Measurements from ENCODE around the gene DOK3. TPM values are rescaled to one million over a fixed set of nuclear protein-coding genes. Genes with fewer than 3 reads are reported as not detected.

DOK3 gene
- polyA plus RNA-seq, 3 donors: 62.8 to 196 (median 98.3) TPM

DNA sequence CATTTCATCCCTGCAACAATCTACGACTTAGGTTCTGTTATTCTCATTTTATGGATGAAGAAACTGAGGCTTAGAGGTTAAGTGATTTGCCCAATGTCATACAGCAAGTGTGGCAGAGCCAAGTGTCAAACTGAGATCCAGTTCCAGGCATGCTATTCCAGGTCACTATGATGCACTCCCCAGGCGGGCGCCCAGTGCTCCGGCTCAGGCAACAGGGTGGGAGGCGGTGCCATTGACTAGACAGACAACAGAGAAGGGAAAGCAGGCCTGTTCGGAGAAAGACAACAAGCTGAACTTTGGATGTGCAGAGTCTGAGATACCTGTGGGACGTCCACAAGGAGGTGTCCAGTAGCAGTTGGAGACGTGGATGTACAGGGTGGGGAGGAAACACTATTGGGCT lies 18.0 kb upstream of the DOK3 start:
- peaks cover 56% of the 10 kb centered on the region for H4K20me1 ChIP-seq (ENCODE audit: insufficient read depth, low read length)
- no peak overlapping the region for H3K27ac ChIP-seq (ENCODE audit: low read depth in 1 of 2, low read length in 2 of 2)
- WGBS (ENCODE audit: insufficient coverage): 99% methylated on average over 7 of the region's 8 CpGs
- H3K4me3 Mint-ChIP-seq: no peak overlapping the region
- H3K79me2 ChIP-seq (ENCODE audit: insufficient read depth, low read length): no peaks in the 10 kb centered on the region
- H3K27me3 Mint-ChIP-seq (ENCODE audit: low read depth in 3 of 3): no peaks in the 10 kb centered on the region
- no peak overlapping the region for H3K27ac Mint-ChIP-seq
- TF ChIP-seq, protein P1, sequence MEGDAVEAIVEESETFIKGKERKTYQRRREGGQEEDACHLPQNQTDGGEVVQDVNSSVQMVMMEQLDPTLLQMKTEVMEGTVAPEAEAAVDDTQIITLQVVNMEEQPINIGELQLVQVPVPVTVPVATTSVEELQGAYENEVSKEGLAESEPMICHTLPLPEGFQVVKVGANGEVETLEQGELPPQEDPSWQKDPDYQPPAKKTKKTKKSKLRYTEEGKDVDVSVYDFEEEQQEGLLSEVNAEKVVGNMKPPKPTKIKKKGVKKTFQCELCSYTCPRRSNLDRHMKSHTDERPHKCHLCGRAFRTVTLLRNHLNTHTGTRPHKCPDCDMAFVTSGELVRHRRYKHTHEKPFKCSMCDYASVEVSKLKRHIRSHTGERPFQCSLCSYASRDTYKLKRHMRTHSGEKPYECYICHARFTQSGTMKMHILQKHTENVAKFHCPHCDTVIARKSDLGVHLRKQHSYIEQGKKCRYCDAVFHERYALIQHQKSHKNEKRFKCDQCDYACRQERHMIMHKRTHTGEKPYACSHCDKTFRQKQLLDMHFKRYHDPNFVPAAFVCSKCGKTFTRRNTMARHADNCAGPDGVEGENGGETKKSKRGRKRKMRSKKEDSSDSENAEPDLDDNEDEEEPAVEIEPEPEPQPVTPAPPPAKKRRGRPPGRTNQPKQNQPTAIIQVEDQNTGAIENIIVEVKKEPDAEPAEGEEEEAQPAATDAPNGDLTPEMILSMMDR (IDR thresholded peaks at IDR 0.05): no peak
- no peaks in the 10 kb centered on the region for H3K4me1 ChIP-seq (ENCODE audit: control insufficient read depth in 1 of 2, insufficient read depth in 2 of 2, low read length in 2 of 2)
- H3K4me3 ChIP-seq (replicated peaks in 1 of 3; ENCODE audit: low read depth in 2 of 3, low read length in 3 of 3): no peak overlapping the region
- no peaks in the 10 kb centered on the region for H3K9me3 ChIP-seq (replicated peaks in 1 of 2; ENCODE audit: control insufficient read depth in 1 of 2, insufficient read depth in 1 of 2, low read length in 2 of 2)
- peaks cover 42 to 52% of the 10 kb centered on the region in 2 donors for H3K36me3 Mint-ChIP-seq
- H3K9me3 Mint-ChIP-seq: no peaks in the 10 kb centered on the region
- no peak overlapping the region for H3K4me2 ChIP-seq (replicated peaks; ENCODE audit: extremely low read depth, low read length, poor library complexity, severe bottlenecking)
- H3K4me1 Mint-ChIP-seq: peaks cover 3% of the 10 kb centered on the region
- no peak for DNase-seq
- H3K27me3 ChIP-seq (ENCODE audit: control insufficient read depth in 2 of 2, insufficient read depth in 2 of 2, low read length in 2 of 2): no peaks in the 10 kb centered on the region
- no peak overlapping the region for H3K9ac ChIP-seq (ENCODE audit: insufficient read depth, low read length, poor library complexity, severe bottlenecking)
- H2AFZ ChIP-seq (ENCODE audit: insufficient read depth, low read depth, low read length, poor library complexity, severe bottlenecking): no peak overlapping the region
- H3K36me3 ChIP-seq (replicated peaks in 1 of 2; ENCODE audit: control insufficient read depth in 1 of 2, insufficient read depth in 2 of 2, low read length in 2 of 2): peaks cover 90 to 96% of the 10 kb centered on the region in 2 donors
- intact Hi-C loops (cut with micrococcal nuclease): no loop called here

DNA sequence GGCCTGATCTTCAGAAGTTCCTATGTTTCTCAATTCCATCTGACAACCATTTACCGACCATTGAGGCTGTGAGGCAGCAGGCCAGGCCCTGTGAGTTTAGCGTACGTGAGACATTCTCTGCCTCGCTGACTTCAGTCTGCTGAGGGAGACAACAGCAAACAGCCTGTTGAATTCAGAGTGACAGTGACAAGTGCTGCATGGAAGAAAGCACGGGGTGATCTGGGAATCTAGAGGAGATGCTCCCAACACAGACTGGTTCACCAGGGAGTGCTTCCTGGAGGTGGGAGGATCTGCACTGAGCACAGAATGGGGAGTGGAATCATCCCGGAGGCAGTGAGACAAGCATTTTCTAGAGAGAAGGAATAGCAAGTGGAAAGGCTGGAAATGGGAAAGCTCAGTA lies 17.2 kb upstream of the DOK3 start:
- Mint-ChIP-seq H3K36me3 (peaks cover 38 to 49% of the 10 kb centered on the region in 2 donors), H3K4me1 (peaks cover 3% of the 10 kb centered on the region), H3K9me3 (no peaks in the 10 kb centered on the region), H3K4me3 (no peak overlapping the region), H3K27ac (no peak overlapping the region), H3K27me3 (ENCODE audit: low read depth in 3 of 3) (no peaks in the 10 kb centered on the region)
- Histone ChIP-seq H3K36me3 (replicated peaks in 1 of 2; ENCODE audit: control insufficient read depth in 1 of 2, insufficient read depth in 2 of 2, low read length in 2 of 2) (peaks cover 89 to 93% of the 10 kb centered on the region in 2 donors), H3K4me3 (replicated peaks in 1 of 3; ENCODE audit: low read depth in 2 of 3, low read length in 3 of 3) (no peak overlapping the region), H3K4me2 (replicated peaks; ENCODE audit: extremely low read depth, low read length, poor library complexity, severe bottlenecking) (no peak overlapping the region), H3K4me1 (ENCODE audit: control insufficient read depth in 1 of 2, insufficient read depth in 2 of 2, low read length in 2 of 2) (no peaks in the 10 kb centered on the region), H3K27me3 (ENCODE audit: control insufficient read depth in 2 of 2, insufficient read depth in 2 of 2, low read length in 2 of 2) (no peaks in the 10 kb centered on the region), H3K9ac (ENCODE audit: insufficient read depth, low read length, poor library complexity, severe bottlenecking) (no peak overlapping the region), H3K9me3 (replicated peaks in 1 of 2; ENCODE audit: control insufficient read depth in 1 of 2, insufficient read depth in 1 of 2, low read length in 2 of 2) (no peaks in the 10 kb centered on the region), H4K20me1 (ENCODE audit: insufficient read depth, low read length) (peaks cover 49% of the 10 kb centered on the region), H3K79me2 (ENCODE audit: insufficient read depth, low read length) (no peaks in the 10 kb centered on the region), H3K27ac (ENCODE audit: low read depth in 1 of 2, low read length in 2 of 2) (no peak overlapping the region), H2AFZ (ENCODE audit: insufficient read depth, low read depth, low read length, poor library complexity, severe bottlenecking) (no peak overlapping the region)
- WGBS (ENCODE audit: insufficient coverage): 98% methylated on average over 5 of the region's 6 CpGs
- no peak for DNase-seq
- TF ChIP-seq, protein P1 (IDR thresholded peaks at IDR 0.05): no peak
- intact Hi-C loops (cut with micrococcal nuclease): no loop called here

Measured in CD14-positive monocyte (primary cell).